HCT116 (cell line): ENCODE results near the gene CKAP4. TPM values are rescaled to one million over a fixed set of nuclear protein-coding genes. Genes with fewer than 3 reads are reported as not detected.

Experiments used
- ATAC-seq: fragments of 200-7000 bp; cut with Tn5 transposase; 2 replicates; pipeline ENCODE4 v1.9.1; 2020; ENCODE audit warnings: mild to moderate bottlenecking, moderate library complexity
- BruUV-seq: library from RNA; stranded (reverse); fragments of 400-500 nt; replicated peaks from 2 replicates; lab custom pipeline; 2021; lab: Mats Ljungman, UMichigan
- CTCF ChIA-PET: fragments of 300-600 bp; sonication (Branson Sonifier 250); formaldehyde crosslinking; loops from one replicate; lab custom pipeline; 2021; ENCODE audit warnings: antibody characterized with exemption; lab: Charles Lee
- POLR2A ChIA-PET: fragments of 300-600, 350-600 bp; sonication (Branson Sonifier 250); formaldehyde crosslinking; loops from one replicate; lab custom pipeline; 2021; ENCODE audit warnings: antibody characterized with exemption; lab: Charles Lee
- RAD21 ChIA-PET, 2 experiments: fragments of 300-600 bp; sonication (Branson Sonifier 250); formaldehyde crosslinking; loops; one replicate each; lab custom pipeline; 2023; ENCODE audit warnings: low total read pairs in 2 of 2; ENCODE audit not compliant: uncharacterized antibody in 2 of 2, unreplicated experiment in 2 of 2, low non-redundant PET in 1 of 2; lab: Charles Lee
- DNase-seq: peaks from one replicate; pipeline ENCODE4 v3.0.0-alpha.2; 2010; ENCODE audit warnings: low read depth, low spot score
- H2AFZ ChIP-seq: fragments of 200-600 bp; shearing (Covaris generic), sonication (generic); 2 replicates; pipeline ENCODE4 v1.6.1; 2017; ENCODE audit warnings: low read depth, mixed run types, mixed read lengths, antibody characterized with exemption, low read length; ENCODE audit not compliant: poor library complexity, severe bottlenecking
- H3K27ac ChIP-seq: 2 replicates; pipeline ENCODE4 v1.5.1; 2012; ENCODE audit warnings: low read depth, low read length
- H3K27me3 ChIP-seq: fragments of 200-600 bp; sonication (generic); 2 replicates; pipeline ENCODE4 v1.6.1; 2016; ENCODE audit warnings: mixed run types, low read length, mixed read lengths; ENCODE audit not compliant: insufficient read depth
- H3K36me3 ChIP-seq, 2 experiments: fragments of 200-500 bp in 1 of 2; fragments of 200-600 bp in 1 of 2; sonication (Bioruptor generic) in 1 of 2; sonication (generic) in 1 of 2; 2 replicates each; pipeline versions ENCODE4 v1.5.1 to v1.6.1; 2014 to 2016; ENCODE audit warnings: low read length in 2 of 2, inconsistent platforms in 1 of 2, mixed read lengths in 1 of 2, mixed run types in 1 of 2; ENCODE audit not compliant: insufficient read depth in 2 of 2, control insufficient read depth in 1 of 2
- H3K4me1 ChIP-seq, 2 experiments: fragments of 200-600 bp in 1 of 2; sonication (generic) in 1 of 2; 2 replicates each; pipeline versions ENCODE4 v1.5.1 to v1.6.1; 2012 to 2017; ENCODE audit warnings: low read length in 2 of 2, inconsistent platforms in 1 of 2, mild to moderate bottlenecking in 1 of 2, mixed read lengths in 1 of 2, mixed run types in 1 of 2, moderate library complexity in 1 of 2; ENCODE audit not compliant: insufficient read depth in 2 of 2, control insufficient read depth in 1 of 2
- H3K4me2 ChIP-seq: fragments of 200-600 bp; sonication (generic); 2 replicates; pipeline ENCODE4 v1.6.1; 2017; ENCODE audit warnings: mixed run types, low read length, mixed read lengths
- H3K4me3 ChIP-seq, 2 experiments: fragments of 200-600 bp in 1 of 2; sonication (generic) in 1 of 2; replicated peaks in 1 of 2; 2 replicates each; pipeline ENCODE4 v1.5.1; 2011 to 2016; ENCODE audit warnings: low read length in 2 of 2, control low read depth in 1 of 2, low read depth in 1 of 2, mild to moderate bottlenecking in 1 of 2, mixed read lengths in 1 of 2, mixed run types in 1 of 2
- H3K79me2 ChIP-seq: fragments of 200-600 bp; sonication (generic); 2 replicates; pipeline ENCODE4 v1.6.1; 2017; ENCODE audit warnings: mild to moderate bottlenecking, mixed run types, low read length, moderate library complexity, mixed read lengths; ENCODE audit not compliant: insufficient read depth
- H3K9ac ChIP-seq: fragments of 200-600 bp; sonication (generic); 2 replicates; pipeline ENCODE4 v1.6.1; 2016; ENCODE audit warnings: low read length, mixed read lengths
- H3K9me2 ChIP-seq: fragments of 200-600 bp; sonication (generic), shearing (Covaris generic); 2 replicates; pipeline ENCODE4 v1.6.1; 2017; ENCODE audit warnings: mixed run types, mild to moderate bottlenecking, moderate library complexity; ENCODE audit not compliant: insufficient read depth
- H3K9me3 ChIP-seq, 2 experiments: fragments of 200-500 bp in 1 of 2; fragments of 200-600 bp in 1 of 2; sonication (Bioruptor generic) in 1 of 2; sonication (generic) in 1 of 2; 2 replicates each; pipeline ENCODE4 v1.6.1; 2014 to 2017; ENCODE audit warnings: low read length in 2 of 2, mixed read lengths in 2 of 2, inconsistent platforms in 1 of 2, low read depth in 1 of 2, mild to moderate bottlenecking in 1 of 2, mixed run types in 1 of 2, moderate library complexity in 1 of 2; ENCODE audit not compliant: control insufficient read depth in 1 of 2, insufficient read depth in 1 of 2
- H4K20me1 ChIP-seq: fragments of 200-600 bp; sonication (generic), shearing (Covaris generic); 2 replicates; pipeline ENCODE4 v1.6.1; 2017; ENCODE audit warnings: mixed run types, mild to moderate bottlenecking, moderate library complexity; ENCODE audit not compliant: insufficient read depth
- CBX3 ChIP-seq: IDR thresholded peaks from 2 replicates; pipeline ENCODE4 v1.6.1; 2012; ENCODE audit warnings: low read depth
- CEBPB ChIP-seq: IDR thresholded peaks from 2 replicates; pipeline ENCODE4 v1.6.1; 2012; ENCODE audit warnings: low read depth
- EGR1 ChIP-seq: IDR thresholded peaks from 2 replicates; pipeline ENCODE4 v1.6.1; 2012; ENCODE audit warnings: low read depth
- ELF1 ChIP-seq: IDR thresholded peaks from 2 replicates; pipeline ENCODE4 v1.6.1; 2012; ENCODE audit warnings: low read depth, borderline replicate concordance
- EZH2 ChIP-seq: fragments of 200-600 bp; sonication (generic); IDR thresholded peaks from 2 replicates; pipeline ENCODE4 v1.6.1; 2017; ENCODE audit warnings: antibody characterized with exemption, mixed run types
- FOSL1 ChIP-seq: IDR thresholded peaks from 2 replicates; pipeline ENCODE4 v1.6.1; 2012; ENCODE audit warnings: low read depth
- JUND ChIP-seq: IDR thresholded peaks from 2 replicates; pipeline ENCODE4 v1.6.1; 2012
- POLR2A ChIP-seq: IDR thresholded peaks from 2 replicates; pipeline ENCODE4 v1.7.0; 2011; ENCODE audit warnings: borderline replicate concordance; ENCODE audit not compliant: insufficient read depth, insufficient read length; ENCODE audit errors: extremely low read depth
- POLR2AphosphoS5 ChIP-seq: IDR thresholded peaks from 2 replicates; pipeline ENCODE4 v1.6.1; 2011; ENCODE audit warnings: mild to moderate bottlenecking, low read depth, low read length, moderate library complexity
- SIN3A ChIP-seq: IDR thresholded peaks from 2 replicates; pipeline ENCODE4 v1.6.1; 2012; ENCODE audit warnings: low read depth
- SP1 ChIP-seq: IDR thresholded peaks from 2 replicates; pipeline ENCODE4 v1.6.1; 2012; ENCODE audit warnings: low read depth
- SRF ChIP-seq: IDR thresholded peaks from 2 replicates; pipeline ENCODE4 v1.6.1; 2012; ENCODE audit warnings: low read depth
- YY1 ChIP-seq: IDR thresholded peaks from 2 replicates; pipeline ENCODE4 v1.6.1; 2011; ENCODE audit warnings: low read length, low read depth, moderate library complexity, mild to moderate bottlenecking; ENCODE audit not compliant: insufficient replicate concordance; ENCODE audit errors: extremely low read depth
- ZFX ChIP-seq: fragments of 450-650 bp; IDR thresholded peaks from 2 replicates; pipeline ENCODE4 v1.6.1; 2017
- intact Hi-C: fragments of 100-400 bp; cut with micrococcal nuclease; formaldehyde crosslinking; loops from 2 replicates; pipeline ENCODE4 v1.10.0; 2022
- total RNA-seq: library from RNA; stranded (reverse); gene quantifications from one replicate; pipeline ENCODE4 v1.2.1, GENCODE V29; 2021; ENCODE audit not compliant: unreplicated experiment
- TF ChIP-seq, protein P1 (sequence below): IDR thresholded peaks from 2 replicates; pipeline ENCODE4 v1.6.1; 2012; ENCODE audit warnings: low read depth
- TF ChIP-seq, protein P2 (sequence below), 3 experiments: fragments of 200-600 bp in 1 of 3; sonication (generic) in 1 of 3; IDR thresholded peaks in 2 of 3; conservative IDR thresholded peaks in 1 of 3; 2 replicates each; pipeline ENCODE4 v1.5.1; 2012 to 2017; ENCODE audit warnings: low read depth in 2 of 3, low read length in 2 of 3, antibody characterized with exemption in 1 of 3, borderline replicate concordance in 1 of 3, control low read depth in 1 of 3, mild to moderate bottlenecking in 1 of 3, mixed read lengths in 1 of 3, mixed run types in 1 of 3, moderate library complexity in 1 of 3; ENCODE audit not compliant: insufficient read depth in 1 of 3
- TF ChIP-seq, protein P3 (sequence below): IDR thresholded peaks from 2 replicates; pipeline ENCODE4 v1.6.1; 2011; ENCODE audit warnings: mild to moderate bottlenecking, low read length, moderate library complexity; ENCODE audit not compliant: insufficient replicate concordance; ENCODE audit errors: extremely low read depth

Gene CKAP4
- total RNA-seq, 1 experiment from 2014 or later, result 45.9 TPM

DNA sequence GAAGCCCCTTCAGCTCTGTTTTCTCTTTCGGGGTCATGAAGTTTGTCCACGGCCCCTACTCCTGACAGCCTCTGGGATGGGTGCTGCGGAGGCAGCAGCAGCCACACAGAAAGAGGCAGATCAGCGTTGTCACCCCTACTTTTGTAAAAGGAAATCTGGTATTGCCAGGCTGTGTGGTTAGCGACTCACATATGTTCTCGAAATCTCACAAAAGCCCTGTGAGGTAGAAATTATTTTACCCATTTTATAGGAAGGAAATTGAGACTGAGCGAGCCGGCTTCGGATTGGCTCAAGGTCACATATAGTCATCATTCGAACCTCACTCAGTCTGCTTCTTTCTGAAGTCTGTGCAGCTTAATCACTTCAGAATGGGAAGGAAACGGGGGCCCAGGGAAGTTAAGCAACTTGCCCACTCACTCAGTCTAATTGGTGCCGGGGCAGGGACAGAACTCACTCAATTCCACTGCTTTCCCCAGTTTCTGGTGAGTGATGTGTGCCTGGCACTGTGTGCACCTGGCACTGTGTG lies 1.1 kb upstream of the CKAP4 start (continued):
- TF ChIP-seq, protein P1, sequence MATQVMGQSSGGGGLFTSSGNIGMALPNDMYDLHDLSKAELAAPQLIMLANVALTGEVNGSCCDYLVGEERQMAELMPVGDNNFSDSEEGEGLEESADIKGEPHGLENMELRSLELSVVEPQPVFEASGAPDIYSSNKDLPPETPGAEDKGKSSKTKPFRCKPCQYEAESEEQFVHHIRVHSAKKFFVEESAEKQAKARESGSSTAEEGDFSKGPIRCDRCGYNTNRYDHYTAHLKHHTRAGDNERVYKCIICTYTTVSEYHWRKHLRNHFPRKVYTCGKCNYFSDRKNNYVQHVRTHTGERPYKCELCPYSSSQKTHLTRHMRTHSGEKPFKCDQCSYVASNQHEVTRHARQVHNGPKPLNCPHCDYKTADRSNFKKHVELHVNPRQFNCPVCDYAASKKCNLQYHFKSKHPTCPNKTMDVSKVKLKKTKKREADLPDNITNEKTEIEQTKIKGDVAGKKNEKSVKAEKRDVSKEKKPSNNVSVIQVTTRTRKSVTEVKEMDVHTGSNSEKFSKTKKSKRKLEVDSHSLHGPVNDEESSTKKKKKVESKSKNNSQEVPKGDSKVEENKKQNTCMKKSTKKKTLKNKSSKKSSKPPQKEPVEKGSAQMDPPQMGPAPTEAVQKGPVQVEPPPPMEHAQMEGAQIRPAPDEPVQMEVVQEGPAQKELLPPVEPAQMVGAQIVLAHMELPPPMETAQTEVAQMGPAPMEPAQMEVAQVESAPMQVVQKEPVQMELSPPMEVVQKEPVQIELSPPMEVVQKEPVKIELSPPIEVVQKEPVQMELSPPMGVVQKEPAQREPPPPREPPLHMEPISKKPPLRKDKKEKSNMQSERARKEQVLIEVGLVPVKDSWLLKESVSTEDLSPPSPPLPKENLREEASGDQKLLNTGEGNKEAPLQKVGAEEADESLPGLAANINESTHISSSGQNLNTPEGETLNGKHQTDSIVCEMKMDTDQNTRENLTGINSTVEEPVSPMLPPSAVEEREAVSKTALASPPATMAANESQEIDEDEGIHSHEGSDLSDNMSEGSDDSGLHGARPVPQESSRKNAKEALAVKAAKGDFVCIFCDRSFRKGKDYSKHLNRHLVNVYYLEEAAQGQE, result no peak
- no peak for TF ChIP-seq ZFX
- TF ChIP-seq CEBPB, result no peak
- no peak for TF ChIP-seq FOSL1
- TF ChIP-seq CBX3, result no peak
- no peak for TF ChIP-seq POLR2A
- TF ChIP-seq YY1, result no peak
- no peak for TF ChIP-seq SIN3A
- TF ChIP-seq POLR2AphosphoS5, result no peak
- no peak for TF ChIP-seq SRF
- no peak for TF ChIP-seq ELF1
- no peak for TF ChIP-seq JUND

DNA sequence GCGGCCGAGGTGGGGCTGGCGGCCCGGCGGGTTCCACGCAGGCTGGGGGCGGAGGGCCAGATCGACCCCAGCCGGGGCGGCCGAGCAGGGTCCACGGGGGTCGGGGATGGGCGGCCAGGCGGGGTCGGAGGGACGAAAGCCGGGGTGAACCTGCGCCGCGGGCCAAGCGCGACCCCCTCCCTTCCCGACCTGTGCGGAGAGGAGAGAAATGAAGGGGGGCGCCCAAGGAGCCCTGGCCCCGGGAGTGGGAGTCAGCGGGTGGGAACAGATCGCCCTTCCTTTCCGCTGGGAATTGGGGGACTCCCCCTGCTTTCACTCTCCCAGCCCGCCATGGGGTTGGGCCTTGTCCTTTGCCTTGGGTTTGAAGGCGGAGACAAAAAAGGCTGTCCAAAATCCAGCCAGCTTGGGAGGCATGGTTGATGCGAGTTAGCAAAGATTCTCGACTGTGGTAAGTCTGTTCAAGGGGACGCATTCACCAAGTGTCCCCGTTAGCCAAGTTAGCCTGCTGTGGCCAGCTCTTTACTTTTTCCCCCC lies 559 bp upstream of the CKAP4 start:
- H3K4me1 ChIP-seq, result peaks cover 17 to 40% of the 10 kb centered on the region in 2 experiments
- peak overlapping the region; percentile 88 for H3K9ac ChIP-seq
- H3K79me2 ChIP-seq, result peaks cover 19% of the 10 kb centered on the region; the same call in 1 of the 2 replicates
- RAD21 ChIA-PET, result no interaction called here
- H3K9me3 ChIP-seq, result no peaks in the 10 kb centered on the region
- H3K27me3 ChIP-seq, result no peaks in the 10 kb centered on the region
- no peak overlapping the region for H2AFZ ChIP-seq
- DNase-seq (no peak), ATAC-seq (peak; percentile 44)
- H3K4me3 ChIP-seq, result peak overlapping the region; percentile 72 to 93
- intact Hi-C loops, result loop anchor here (5.0 kb wide), 2 partner anchors 34 to 54 kb away; partner anchors contain the start of gene TCP11L2
- CTCF ChIA-PET, result interaction anchor here (0.8 kb wide), 1 partner anchor 34 kb away, joined by 3 read pairs; no protein-coding TSS in a partner anchor
- TF ChIP-seq SRF (no peak), CBX3 (no peak), ZFX (no peak), POLR2A (no peak), YY1 (no peak), ELF1 (no peak), CEBPB (no peak), EGR1 (no peak), SP1 (no peak), EZH2 (no peak), FOSL1 (no peak)
- TF ChIP-seq, protein P2, sequence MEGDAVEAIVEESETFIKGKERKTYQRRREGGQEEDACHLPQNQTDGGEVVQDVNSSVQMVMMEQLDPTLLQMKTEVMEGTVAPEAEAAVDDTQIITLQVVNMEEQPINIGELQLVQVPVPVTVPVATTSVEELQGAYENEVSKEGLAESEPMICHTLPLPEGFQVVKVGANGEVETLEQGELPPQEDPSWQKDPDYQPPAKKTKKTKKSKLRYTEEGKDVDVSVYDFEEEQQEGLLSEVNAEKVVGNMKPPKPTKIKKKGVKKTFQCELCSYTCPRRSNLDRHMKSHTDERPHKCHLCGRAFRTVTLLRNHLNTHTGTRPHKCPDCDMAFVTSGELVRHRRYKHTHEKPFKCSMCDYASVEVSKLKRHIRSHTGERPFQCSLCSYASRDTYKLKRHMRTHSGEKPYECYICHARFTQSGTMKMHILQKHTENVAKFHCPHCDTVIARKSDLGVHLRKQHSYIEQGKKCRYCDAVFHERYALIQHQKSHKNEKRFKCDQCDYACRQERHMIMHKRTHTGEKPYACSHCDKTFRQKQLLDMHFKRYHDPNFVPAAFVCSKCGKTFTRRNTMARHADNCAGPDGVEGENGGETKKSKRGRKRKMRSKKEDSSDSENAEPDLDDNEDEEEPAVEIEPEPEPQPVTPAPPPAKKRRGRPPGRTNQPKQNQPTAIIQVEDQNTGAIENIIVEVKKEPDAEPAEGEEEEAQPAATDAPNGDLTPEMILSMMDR (IDR thresholded peaks at IDR 0.05 in 2 of 3, conservative IDR thresholded peaks at IDR 0.05 in 1 of 3; ENCODE audit: borderline replicate concordance in 1 of 3, insufficient read depth in 1 of 3, low read depth in 2 of 3, low read length in 2 of 3), result no peak
- TF ChIP-seq, protein P3, sequence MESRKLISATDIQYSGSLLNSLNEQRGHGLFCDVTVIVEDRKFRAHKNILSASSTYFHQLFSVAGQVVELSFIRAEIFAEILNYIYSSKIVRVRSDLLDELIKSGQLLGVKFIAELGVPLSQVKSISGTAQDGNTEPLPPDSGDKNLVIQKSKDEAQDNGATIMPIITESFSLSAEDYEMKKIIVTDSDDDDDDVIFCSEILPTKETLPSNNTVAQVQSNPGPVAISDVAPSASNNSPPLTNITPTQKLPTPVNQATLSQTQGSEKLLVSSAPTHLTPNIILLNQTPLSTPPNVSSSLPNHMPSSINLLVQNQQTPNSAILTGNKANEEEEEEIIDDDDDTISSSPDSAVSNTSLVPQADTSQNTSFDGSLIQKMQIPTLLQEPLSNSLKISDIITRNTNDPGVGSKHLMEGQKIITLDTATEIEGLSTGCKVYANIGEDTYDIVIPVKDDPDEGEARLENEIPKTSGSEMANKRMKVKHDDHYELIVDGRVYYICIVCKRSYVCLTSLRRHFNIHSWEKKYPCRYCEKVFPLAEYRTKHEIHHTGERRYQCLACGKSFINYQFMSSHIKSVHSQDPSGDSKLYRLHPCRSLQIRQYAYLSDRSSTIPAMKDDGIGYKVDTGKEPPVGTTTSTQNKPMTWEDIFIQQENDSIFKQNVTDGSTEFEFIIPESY, result no peak
- no peaks in the 10 kb centered on the region; a peak in 1 of 4 replicates for H3K36me3 ChIP-seq
- POLR2A ChIA-PET, result interaction anchor here (1.1 kb wide), 1 partner anchor 109 kb away, joined by 3 read pairs; the partner anchor contains the start of gene POLR3B
- BruUV-seq, result no TSS peak
- H3K27ac ChIP-seq, result peak overlapping the region; percentile 25; the same call in 1 of the 2 replicates
- H4K20me1 ChIP-seq, result no peaks in the 10 kb centered on the region
- H3K9me2 ChIP-seq, result no peaks in the 10 kb centered on the region
- peak overlapping the region; percentile 86 for H3K4me2 ChIP-seq
